ENCODE measurements around the gene KMT5B.

DNA sequence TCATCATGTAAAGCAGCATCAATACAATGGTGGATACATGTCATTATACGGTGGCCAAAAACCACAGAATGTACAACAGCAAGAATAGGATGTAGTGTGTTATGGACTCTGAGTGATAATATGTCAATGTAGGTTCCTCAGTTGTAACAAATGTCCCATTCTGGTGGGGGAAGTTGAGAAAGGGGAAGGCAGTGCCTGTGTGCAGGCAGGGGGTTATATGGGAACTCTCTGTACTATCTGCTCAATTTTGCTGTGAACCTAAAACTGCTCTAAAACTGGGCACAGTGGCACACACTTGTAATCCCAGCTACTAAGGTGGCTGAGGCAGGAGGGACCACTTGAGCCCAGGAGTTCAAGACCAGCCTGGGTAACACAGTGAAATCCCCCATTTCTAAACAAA lies 97.8 kb downstream of the KMT5B start:
- TF ChIP-seq, protein P1, sequence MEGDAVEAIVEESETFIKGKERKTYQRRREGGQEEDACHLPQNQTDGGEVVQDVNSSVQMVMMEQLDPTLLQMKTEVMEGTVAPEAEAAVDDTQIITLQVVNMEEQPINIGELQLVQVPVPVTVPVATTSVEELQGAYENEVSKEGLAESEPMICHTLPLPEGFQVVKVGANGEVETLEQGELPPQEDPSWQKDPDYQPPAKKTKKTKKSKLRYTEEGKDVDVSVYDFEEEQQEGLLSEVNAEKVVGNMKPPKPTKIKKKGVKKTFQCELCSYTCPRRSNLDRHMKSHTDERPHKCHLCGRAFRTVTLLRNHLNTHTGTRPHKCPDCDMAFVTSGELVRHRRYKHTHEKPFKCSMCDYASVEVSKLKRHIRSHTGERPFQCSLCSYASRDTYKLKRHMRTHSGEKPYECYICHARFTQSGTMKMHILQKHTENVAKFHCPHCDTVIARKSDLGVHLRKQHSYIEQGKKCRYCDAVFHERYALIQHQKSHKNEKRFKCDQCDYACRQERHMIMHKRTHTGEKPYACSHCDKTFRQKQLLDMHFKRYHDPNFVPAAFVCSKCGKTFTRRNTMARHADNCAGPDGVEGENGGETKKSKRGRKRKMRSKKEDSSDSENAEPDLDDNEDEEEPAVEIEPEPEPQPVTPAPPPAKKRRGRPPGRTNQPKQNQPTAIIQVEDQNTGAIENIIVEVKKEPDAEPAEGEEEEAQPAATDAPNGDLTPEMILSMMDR (IDR thresholded peaks at IDR 0.05; ENCODE audit: low read depth, low read length): no peak
- no peak for TF ChIP-seq MYC (IDR thresholded peaks at IDR 0.05; ENCODE audit: low read depth, low read length)

Data from NB4 (cell line).